ENCODE results near the gene LAPTM5. TPM values are rescaled to one million over a fixed set of nuclear protein-coding genes. Genes with fewer than 3 reads are reported as not detected.

Gene LAPTM5
- total RNA-seq, 4 donors from 2014 or later, result 21.1 to 67.8 (median 43.1) TPM

GRCh38 chr1:30789388-30790255 lies 32.0 kb upstream of the LAPTM5 start:
- peaks cover 0 to 35% (median 6%) of the 10 kb centered on the region in 4 donors for H3K4me1 ChIP-seq
- H3K4me3 ChIP-seq, result no peak overlapping the region
- H3K27ac ChIP-seq, result no peak overlapping the region
- TF ChIP-seq CTCF (IDR thresholded peaks at IDR 0.05), result no peak
- no peak for TF ChIP-seq POLR2A (IDR thresholded peaks at IDR 0.05)
- no peak for TF ChIP-seq EP300 (IDR thresholded peaks at IDR 0.05)
- no peaks in the 10 kb centered on the region for H3K9me3 ChIP-seq
- H3K36me3 ChIP-seq, result no peaks in the 10 kb centered on the region
- no peak for DNase-seq (ENCODE audit: low spot score in 2 of 2)
- H3K27me3 ChIP-seq, result no peaks in the 10 kb centered on the region
- WGBS, 2 donors, result 87 to 88% methylated on average over 12 of the region's 12 CpGs

- DNase-seq (ENCODE audit: low spot score in 2 of 2), result no peak
- no peak overlapping the region for H3K4me3 ChIP-seq
- WGBS, 2 donors, result 86 to 88% methylated on average over 9 of the region's 9 CpGs
- H3K27me3 ChIP-seq, result no peaks in the 10 kb centered on the region
- no peaks in the 10 kb centered on the region for H3K36me3 ChIP-seq
- peak overlapping the region in 2 of 4 donors; percentile 17 to 80 for H3K27ac ChIP-seq
- H3K9me3 ChIP-seq, result no peaks in the 10 kb centered on the region
- no peak for TF ChIP-seq CTCF (IDR thresholded peaks at IDR 0.05)
- TF ChIP-seq EP300 (IDR thresholded peaks at IDR 0.05), result peak in 1 of 2 donors; percentile 43
- no peak for TF ChIP-seq POLR2A (IDR thresholded peaks at IDR 0.05)
- peaks cover 0 to 36% (median 6%) of the 10 kb centered on the region in 4 donors for H3K4me1 ChIP-seq
Measured at GRCh38 chr1:30788580-30789387, 31.2 kb upstream of the LAPTM5 start.

GRCh38 chr1:30787856-30788495 lies 30.4 kb upstream of the LAPTM5 start:
- no peaks in the 10 kb centered on the region for H3K27me3 ChIP-seq
- peaks cover 0 to 44% (median 6%) of the 10 kb centered on the region in 4 donors for H3K4me1 ChIP-seq
- WGBS, 2 donors, result 79 to 82% methylated on average over 21 of the region's 21 CpGs
- no peak overlapping the region for H3K4me3 ChIP-seq
- no peaks in the 10 kb centered on the region for H3K9me3 ChIP-seq
- TF ChIP-seq CTCF (IDR thresholded peaks at IDR 0.05) (no peak), POLR2A (IDR thresholded peaks at IDR 0.05) (no peak), EP300 (IDR thresholded peaks at IDR 0.05) (no peak)
- peak overlapping the region in 2 of 4 donors; percentile 65 to 80 for H3K27ac ChIP-seq
- DNase-seq (ENCODE audit: low spot score in 2 of 2), result no peak
- no peaks in the 10 kb centered on the region for H3K36me3 ChIP-seq

GRCh38 chr1:30787266-30787665 lies 29.7 kb upstream of the LAPTM5 start:
- Histone ChIP-seq H3K4me3 (no peak overlapping the region), H3K36me3 (no peaks in the 10 kb centered on the region), H3K9me3 (no peaks in the 10 kb centered on the region), H3K27ac (peak overlapping the region in 2 of 4 donors; percentile 65 to 80), H3K4me1 (peaks cover 0 to 46% (median 11%) of the 10 kb centered on the region in 4 donors), H3K27me3 (no peaks in the 10 kb centered on the region)
- TF ChIP-seq CTCF (IDR thresholded peaks at IDR 0.05) (no peak), EP300 (IDR thresholded peaks at IDR 0.05) (no peak), POLR2A (IDR thresholded peaks at IDR 0.05) (no peak)
- WGBS, 2 donors, result 73 to 75% methylated on average over 5 of the region's 5 CpGs
- no peak for DNase-seq (ENCODE audit: low spot score in 2 of 2)
